ENCODE measurements around the gene ARL4D.

ARL4D gene

DNA sequence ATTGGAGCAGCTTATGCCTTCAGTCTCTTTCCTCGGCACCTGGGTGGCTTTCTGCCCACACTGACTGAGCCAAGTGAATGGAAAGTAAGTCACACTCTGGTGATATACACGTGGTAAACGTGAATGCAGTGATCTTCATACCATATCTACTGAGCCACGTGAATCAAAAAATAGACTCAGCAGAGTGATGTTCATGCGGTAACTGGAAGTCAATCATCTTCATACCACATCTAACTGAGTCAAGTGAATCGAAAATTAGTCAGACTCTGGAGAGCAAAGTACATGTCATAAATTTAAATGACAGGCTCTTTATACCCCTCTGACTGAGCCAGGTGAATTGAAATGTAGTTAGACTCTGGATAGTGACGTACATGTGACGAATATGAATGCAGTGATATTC is 47.1 kb upstream of the ARL4D start:
- peaks cover 17% of the 10 kb centered on the region for H3K9me3 ChIP-seq (ENCODE audit: low read length)
- no peaks in the 10 kb centered on the region for H3K27me3 ChIP-seq (ENCODE audit: insufficient read depth, low read length)
- H3K4me3 ChIP-seq (ENCODE audit: low read depth, low read length, poor library complexity, severe bottlenecking) = no peak overlapping the region
- no peaks in the 10 kb centered on the region for H3K79me2 ChIP-seq (ENCODE audit: insufficient read depth, low read length)
- H3K9me2 ChIP-seq (ENCODE audit: low read depth, low read length) = no peaks in the 10 kb centered on the region
- no peaks in the 10 kb centered on the region for H3K4me1 ChIP-seq (ENCODE audit: insufficient read depth, low read length, severe bottlenecking)
- H2AFZ ChIP-seq (ENCODE audit: low read length) = no peak overlapping the region
- TF ChIP-seq CTCF (IDR thresholded peaks at IDR 0.05; ENCODE audit: low read length) (no peak), EZH2 (IDR thresholded peaks at IDR 0.05; ENCODE audit: borderline replicate concordance, low read length) (no peak)
- H4K20me1 ChIP-seq (ENCODE audit: insufficient read depth, low read length) = no peaks in the 10 kb centered on the region
- no peaks in the 10 kb centered on the region; the same call in 1 of the 2 replicates for H3K36me3 ChIP-seq (ENCODE audit: insufficient read depth, low read length)
- H3K4me2 ChIP-seq (ENCODE audit: low read length) = no peak overlapping the region
- no peak overlapping the region for H3K27ac ChIP-seq (ENCODE audit: low read depth, low read length, poor library complexity, severe bottlenecking)
- H3F3A ChIP-seq (ENCODE audit: insufficient read depth, low read length) = no peaks in the 10 kb centered on the region
- no peak overlapping the region for H3K9ac ChIP-seq (ENCODE audit: low read length)

DNA sequence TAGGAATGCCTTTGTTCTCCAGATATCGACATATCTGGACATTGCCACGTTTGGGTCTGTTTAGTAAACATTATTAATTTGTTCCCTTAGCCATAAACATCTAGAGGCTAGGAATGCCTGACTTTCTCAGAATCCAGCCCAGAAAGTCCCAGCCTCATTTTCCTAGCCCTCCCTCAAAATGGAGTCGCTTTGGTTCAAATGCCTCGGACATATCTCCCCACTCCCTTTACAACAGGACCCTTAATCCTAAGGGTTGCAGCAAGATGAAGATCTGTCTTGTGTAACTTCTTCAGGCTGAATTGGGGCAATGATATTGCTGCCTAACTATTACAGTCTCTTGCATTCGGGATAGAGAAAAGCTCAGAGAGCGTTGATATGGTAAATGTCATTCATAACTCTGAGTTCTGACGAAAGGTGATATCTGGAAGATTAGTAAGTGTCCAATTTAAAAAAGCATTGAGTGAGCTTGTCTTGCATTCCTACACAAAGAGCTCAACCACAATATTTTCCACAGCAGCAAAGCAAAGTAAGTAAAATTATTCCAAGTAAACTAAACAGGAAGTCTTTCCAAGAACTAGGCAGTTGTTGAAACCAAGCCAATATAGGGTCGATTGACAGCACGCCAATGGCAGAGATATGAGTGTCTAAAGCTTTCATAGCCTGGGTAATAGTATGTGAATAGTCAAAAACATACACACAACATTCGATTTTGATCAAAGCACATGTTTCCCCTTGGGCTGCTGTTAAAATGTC is 46.0 kb upstream of the ARL4D start:
- no peak overlapping the region for H3K4me3 ChIP-seq (ENCODE audit: low read depth, low read length, poor library complexity, severe bottlenecking)
- TF ChIP-seq EZH2 (IDR thresholded peaks at IDR 0.05; ENCODE audit: borderline replicate concordance, low read length) (no peak), CTCF (IDR thresholded peaks at IDR 0.05; ENCODE audit: low read length) (no peak)
- H4K20me1 ChIP-seq (ENCODE audit: insufficient read depth, low read length) = no peaks in the 10 kb centered on the region

GRCh38 chr17:43353393-43353792 is 45.4 kb upstream of the ARL4D start:
- no peaks in the 10 kb centered on the region for H4K20me1 ChIP-seq (ENCODE audit: insufficient read depth, low read length)
- H3K9me3 ChIP-seq (ENCODE audit: low read length) = peaks cover 7% of the 10 kb centered on the region; the same call in 1 of the 2 replicates
- no peaks in the 10 kb centered on the region for H3K27me3 ChIP-seq (ENCODE audit: insufficient read depth, low read length)
- H3K27ac ChIP-seq (ENCODE audit: low read depth, low read length, poor library complexity, severe bottlenecking) = no peak overlapping the region
- H3K36me3 ChIP-seq (ENCODE audit: insufficient read depth, low read length) = no peaks in the 10 kb centered on the region; the same call in 1 of the 2 replicates
- H3K4me2 ChIP-seq (ENCODE audit: low read length) = no peak overlapping the region
- no peaks in the 10 kb centered on the region for H3F3A ChIP-seq (ENCODE audit: insufficient read depth, low read length)
- no peak overlapping the region for H3K4me3 ChIP-seq (ENCODE audit: low read depth, low read length, poor library complexity, severe bottlenecking)
- no peak overlapping the region for H3K9ac ChIP-seq (ENCODE audit: low read length)
- TF ChIP-seq CTCF (IDR thresholded peaks at IDR 0.05; ENCODE audit: low read length) (no peak), EZH2 (IDR thresholded peaks at IDR 0.05; ENCODE audit: borderline replicate concordance, low read length) (no peak)
- H3K79me2 ChIP-seq (ENCODE audit: insufficient read depth, low read length) = no peaks in the 10 kb centered on the region
- H3K9me2 ChIP-seq (ENCODE audit: low read depth, low read length) = no peaks in the 10 kb centered on the region
- H3K4me1 ChIP-seq (ENCODE audit: insufficient read depth, low read length, severe bottlenecking) = no peaks in the 10 kb centered on the region
- H2AFZ ChIP-seq (ENCODE audit: low read length) = no peak overlapping the region

More for the DNA sequence above, 46.0 kb upstream of the ARL4D start:
- Histone ChIP-seq H3K27ac (ENCODE audit: low read depth, low read length, poor library complexity, severe bottlenecking) (no peak overlapping the region), H3K4me2 (ENCODE audit: low read length) (no peak overlapping the region), H3K27me3 (ENCODE audit: insufficient read depth, low read length) (no peaks in the 10 kb centered on the region), H3F3A (ENCODE audit: insufficient read depth, low read length) (no peaks in the 10 kb centered on the region), H3K9ac (ENCODE audit: low read length) (no peak overlapping the region), H3K9me3 (ENCODE audit: low read length) (peaks cover 13% of the 10 kb centered on the region), H3K79me2 (ENCODE audit: insufficient read depth, low read length) (no peaks in the 10 kb centered on the region), H3K4me1 (ENCODE audit: insufficient read depth, low read length, severe bottlenecking) (no peaks in the 10 kb centered on the region), H3K36me3 (ENCODE audit: insufficient read depth, low read length) (no peaks in the 10 kb centered on the region; the same call in 1 of the 2 replicates), H3K9me2 (ENCODE audit: low read depth, low read length) (no peaks in the 10 kb centered on the region), H2AFZ (ENCODE audit: low read length) (no peak overlapping the region)
